GM18861 (cell line): ENCODE data around the gene EIF4A3.

Source experiments
- ATAC-seq: cut with Tn5 transposase; IDR thresholded peaks from one replicate; pipeline ENCODE4 v1.9.1; 2021; ENCODE audit not compliant: unreplicated experiment

Gene EIF4A3

DNA sequence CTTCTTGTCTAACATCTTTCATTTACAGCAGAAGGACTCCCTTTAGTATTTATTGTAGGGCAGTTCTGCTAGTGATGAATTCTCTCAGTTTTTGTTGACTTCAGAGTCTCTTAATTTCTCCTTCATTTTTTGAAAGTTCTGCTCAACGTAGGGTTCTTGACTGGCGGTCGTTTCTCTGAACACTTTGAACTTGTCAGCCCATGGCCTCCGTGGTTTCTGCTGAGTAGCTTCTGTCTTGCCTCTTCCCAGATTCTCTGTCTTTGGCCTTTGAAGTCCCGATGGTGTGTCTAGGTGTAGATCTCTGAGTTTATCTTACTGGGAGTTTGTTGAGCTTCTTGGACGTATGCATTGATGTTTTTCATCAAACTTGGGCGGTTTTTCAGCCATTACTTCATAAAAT lies 32.2 kb downstream of the EIF4A3 start:
- no peak for ATAC-seq

DNA sequence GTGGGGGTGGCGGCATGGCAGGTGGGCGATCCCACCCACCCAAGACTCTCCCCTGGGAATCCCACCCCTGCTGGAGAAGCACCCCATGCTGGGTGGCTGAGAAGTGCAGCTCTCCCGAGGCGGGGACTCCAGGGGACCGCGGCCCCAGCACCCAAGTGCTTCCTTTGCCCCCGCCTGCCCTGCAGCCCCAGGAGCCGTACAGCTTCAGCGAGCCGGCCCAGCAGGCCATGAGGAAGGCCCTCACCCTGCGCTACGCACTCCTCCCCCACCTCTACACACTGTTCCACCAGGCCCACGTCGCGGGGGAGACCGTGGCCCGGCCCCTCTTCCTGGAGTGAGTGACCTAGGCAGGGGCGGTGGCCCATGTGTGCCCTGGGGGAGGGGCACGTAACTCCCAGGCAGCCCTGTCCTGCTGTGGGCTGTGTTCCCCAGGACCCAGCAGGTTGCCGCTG lies 33.9 kb downstream of the EIF4A3 start:
- no peak for ATAC-seq

DNA sequence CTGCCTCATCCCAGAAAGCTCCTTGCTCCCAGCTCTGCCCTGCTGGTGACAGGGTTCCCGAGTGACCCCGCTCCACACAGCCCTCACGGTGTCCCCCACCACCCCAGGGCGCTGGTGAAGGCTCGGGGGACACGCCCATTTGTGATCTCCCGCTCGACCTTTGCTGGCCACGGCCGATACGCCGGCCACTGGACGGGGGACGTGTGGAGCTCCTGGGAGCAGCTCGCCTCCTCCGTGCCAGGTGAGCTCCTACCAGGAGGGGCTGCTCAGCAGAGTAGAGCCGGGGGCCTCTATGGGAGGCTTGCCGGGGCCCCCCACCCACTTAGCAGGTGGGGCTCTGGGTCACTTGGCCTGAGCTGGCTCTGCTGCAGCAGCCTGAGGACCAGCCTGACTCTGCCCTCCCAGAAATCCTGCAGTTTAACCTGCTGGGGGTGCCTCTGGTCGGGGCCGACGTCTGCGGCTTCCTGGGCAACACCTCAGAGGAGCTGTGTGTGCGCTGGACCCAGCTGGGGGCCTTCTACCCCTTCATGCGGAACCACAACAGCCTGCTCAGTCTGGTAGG lies 34.4 kb downstream of the EIF4A3 start:
- no peak for ATAC-seq

GRCh38 chr17:80111702-80112470 lies 35.0 kb downstream of the EIF4A3 start:
- ATAC-seq: no peak

DNA sequence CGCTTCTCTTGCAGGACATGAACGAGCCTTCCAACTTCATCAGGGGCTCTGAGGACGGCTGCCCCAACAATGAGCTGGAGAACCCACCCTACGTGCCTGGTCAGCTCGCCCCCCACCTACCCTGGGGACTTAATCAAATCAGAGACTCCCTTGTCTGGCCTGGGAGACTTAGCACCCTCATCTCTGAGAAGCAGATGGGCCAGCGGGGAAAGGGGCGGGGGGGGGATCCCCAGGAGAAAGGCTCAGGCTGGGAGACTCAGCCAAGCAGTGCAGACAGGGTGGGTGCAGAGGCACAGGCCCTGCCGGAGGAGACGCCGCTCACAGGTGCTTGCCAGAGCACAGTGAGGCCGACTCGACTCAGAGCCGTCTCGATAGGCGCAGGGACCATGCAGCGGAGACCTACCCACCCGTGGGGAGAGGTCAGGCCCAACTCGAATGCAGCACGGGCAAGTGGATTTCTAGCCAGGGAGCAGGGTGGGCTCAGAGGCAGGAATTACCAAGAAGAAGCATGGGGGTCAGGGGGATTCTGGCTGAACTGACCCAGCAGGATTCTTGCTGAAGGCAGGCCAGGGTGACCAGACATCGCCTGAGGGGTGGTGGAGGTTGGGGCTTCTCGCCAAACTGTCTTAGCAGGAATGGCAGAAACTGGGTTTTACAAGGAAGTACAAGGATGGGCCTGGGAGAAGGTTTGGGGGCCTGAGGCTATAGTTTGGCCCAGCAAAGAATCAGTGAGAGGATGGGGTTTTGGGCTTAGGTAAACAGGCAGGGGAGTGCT lies 35.8 kb downstream of the EIF4A3 start:
- no peak for ATAC-seq

- no peak for ATAC-seq
Observed at GRCh38 chr17:80110447-80110812, 36.5 kb downstream of the EIF4A3 start.

DNA sequence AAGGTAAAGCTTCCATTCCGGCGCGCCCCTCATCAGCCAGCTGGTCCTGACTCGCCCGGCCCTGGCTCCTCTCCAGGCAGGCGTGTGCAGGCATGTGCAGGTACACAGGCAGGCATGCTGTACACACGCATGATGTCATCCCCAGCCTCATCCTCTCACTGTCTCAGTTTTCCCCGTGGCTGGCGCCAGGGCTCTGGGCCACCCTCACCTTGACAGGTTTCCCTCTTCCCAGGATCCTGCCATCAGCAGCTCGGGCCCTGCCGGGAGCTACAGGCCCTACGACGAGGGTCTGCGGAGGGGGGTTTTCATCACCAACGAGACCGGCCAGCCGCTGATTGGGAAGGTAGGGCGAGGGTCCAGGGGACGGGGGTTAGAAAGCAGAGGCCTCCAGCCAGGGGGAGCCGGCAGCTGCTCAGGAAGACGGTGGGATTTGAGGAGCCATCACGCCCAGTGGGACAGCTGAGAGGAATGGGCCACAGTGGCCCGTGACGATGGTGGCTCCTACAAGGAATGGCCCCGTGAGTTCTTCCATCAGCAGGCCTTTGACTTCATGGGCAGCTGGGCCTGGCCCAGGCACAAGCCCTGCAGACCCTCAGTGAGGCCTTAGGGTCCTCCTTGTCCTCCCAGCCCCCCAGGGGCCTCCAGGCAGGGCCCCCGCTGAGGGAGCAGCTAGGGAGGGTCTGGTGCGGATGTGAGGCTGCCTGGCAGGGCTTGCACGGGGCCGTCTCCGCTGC lies 37.0 kb downstream of the EIF4A3 start:
- no peak for ATAC-seq

DNA sequence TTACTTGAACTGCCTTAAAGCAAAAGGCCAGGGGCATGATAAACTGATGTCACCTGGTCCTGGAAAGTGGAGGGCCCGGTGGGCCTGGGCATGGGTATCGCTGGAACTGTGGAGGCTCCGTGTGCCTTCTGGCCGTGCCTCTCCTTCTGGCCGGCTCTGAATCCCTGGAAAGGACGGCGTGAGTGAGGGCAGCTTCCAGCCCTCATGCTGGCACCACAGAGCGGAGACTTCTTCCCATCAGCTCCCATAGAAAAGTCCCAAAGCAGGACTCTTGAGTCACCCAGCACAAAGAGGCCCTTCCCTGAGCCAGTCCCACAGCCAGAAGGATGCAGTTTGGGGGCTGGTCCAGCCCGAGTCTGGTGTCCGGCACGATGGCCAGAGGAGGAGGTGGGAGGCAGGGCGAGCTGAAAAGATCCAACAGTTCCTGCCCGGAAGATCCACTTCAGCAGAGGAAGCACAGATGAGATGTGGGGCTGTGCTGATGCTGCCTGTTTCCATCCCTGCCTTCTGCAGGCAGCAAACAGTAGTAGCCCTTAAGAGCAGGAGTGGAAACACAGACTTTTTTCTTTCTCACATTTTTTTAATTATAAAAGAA lies 37.8 kb downstream of the EIF4A3 start:
- ATAC-seq: no peak

DNA sequence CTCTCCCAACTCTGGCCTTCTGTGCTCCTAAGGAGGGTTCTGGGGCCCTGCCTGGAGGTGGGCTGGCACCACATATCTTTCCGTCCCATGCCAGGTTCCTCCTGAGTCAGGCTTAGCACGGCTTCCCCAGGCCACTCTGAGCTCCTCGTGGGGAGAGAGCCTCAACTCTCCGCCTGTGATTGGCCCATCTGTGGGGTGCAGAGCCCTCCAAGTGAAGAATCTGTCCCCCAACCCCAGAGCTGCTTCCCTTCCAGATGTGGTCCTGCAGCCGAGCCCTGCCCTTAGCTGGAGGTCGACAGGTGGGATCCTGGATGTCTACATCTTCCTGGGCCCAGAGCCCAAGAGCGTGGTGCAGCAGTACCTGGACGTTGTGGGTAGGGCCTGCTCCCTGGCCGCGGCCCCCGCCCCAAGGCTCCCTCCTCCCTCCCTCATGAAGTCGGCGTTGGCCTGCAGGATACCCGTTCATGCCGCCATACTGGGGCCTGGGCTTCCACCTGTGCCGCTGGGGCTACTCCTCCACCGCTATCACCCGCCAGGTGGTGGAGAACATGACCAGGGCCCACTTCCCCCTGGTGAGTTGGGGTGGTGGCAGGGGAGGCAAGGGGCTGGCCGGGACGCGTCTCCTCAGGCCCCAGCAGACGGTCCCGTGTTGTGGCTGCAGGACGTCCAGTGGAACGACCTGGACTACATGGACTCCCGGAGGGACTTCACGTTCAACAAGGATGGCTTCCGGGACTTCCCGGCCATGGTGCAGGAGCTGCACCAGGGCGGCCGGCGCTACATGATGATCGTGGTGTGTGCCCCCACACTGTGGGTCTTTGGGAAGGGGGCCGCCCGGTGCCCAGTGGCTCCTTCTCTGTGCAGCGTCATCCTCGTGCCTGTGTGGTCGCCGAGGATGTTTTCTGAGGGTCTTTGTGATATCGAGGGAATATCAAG lies 38.6 kb downstream of the EIF4A3 start:
- no peak for ATAC-seq

DNA sequence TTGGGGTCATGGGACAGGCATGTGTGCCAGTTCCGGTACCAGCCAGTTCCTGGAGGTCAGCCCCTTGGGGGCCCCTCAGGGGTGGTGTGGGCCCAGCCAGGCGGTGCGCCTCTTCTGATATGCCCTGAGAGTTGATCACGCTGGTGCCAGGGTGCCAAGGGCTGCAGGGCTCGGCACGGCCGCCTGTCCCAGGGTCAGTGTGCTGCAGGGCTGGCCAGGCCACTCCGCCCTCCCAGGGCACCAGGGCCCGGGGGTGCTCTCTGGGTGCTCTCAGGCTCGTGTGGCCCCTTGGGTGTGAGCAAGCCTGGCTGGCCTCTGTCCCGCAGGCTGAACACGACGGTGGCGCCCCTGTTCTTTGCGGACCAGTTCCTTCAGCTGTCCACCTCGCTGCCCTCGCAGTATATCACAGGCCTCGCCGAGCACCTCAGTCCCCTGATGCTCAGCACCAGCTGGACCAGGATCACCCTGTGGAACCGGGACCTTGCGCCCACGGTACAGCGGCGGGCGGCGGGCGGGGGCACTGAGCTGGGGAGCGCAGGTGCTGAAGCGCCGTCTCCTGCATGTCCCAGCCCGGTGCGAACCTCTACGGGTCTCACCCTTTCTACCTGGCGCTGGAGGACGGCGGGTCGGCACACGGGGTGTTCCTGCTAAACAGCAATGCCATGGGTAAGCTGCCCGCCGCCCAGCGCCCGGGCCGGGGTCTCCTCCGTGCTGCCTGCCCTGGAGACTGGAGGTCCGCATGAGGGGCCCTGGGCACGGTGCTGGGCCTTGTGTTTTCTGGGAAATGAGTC lies 39.5 kb downstream of the EIF4A3 start:
- no peak for ATAC-seq

- ATAC-seq: no peak
Observed at GRCh38 chr17:80106751-80107150, 40.2 kb downstream of the EIF4A3 start.

- no peak for ATAC-seq
Observed at GRCh38 chr17:80106176-80106575, 40.8 kb downstream of the EIF4A3 start.

DNA sequence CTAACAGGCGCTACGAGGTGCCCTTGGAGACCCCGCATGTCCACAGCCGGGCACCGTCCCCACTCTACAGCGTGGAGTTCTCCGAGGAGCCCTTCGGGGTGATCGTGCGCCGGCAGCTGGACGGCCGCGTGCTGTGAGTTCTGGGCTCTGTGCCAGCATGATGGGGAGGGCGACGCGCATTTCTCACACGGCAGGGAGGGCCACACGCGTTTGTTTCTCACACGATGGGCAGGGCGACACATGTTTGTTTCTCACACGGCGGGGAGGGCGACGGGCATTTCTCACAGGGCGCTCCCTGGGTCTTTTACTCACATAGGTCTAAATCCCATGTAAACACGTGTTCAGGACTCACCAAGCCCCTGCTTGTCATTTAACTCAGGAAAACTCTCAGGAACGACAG lies 41.2 kb downstream of the EIF4A3 start:
- ATAC-seq: no peak

GRCh38 chr17:80104956-80105375 lies 42.0 kb downstream of the EIF4A3 start:
- ATAC-seq: no peak

DNA sequence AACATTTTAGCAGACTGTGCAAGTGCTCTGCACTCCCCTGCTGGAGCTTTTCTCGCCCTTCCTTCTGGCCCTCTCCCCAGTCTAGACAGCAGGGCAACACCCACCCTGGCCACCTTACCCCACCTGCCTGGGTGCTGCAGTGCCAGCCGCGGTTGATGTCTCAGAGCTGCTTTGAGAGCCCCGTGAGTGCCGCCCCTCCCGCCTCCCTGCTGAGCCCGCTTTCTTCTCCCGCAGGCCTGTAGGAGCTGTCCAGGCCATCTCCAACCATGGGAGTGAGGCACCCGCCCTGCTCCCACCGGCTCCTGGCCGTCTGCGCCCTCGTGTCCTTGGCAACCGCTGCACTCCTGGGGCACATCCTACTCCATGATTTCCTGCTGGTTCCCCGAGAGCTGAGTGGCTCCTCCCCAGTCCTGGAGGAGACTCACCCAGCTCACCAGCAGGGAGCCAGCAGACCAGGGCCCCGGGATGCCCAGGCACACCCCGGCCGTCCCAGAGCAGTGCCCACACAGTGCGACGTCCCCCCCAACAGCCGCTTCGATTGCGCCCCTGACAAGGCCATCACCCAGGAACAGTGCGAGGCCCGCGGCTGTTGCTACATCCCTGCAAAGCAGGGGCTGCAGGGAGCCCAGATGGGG lies 42.5 kb downstream of the EIF4A3 start:
- ATAC-seq: no peak

GRCh38 chr17:80103449-80104085 lies 43.4 kb downstream of the EIF4A3 start:
- no peak for ATAC-seq

GRCh38 chr17:80102664-80103448 lies 44.1 kb downstream of the EIF4A3 start:
- ATAC-seq: no peak
